ENCODE measurements around the gene WDR33. TPM values are rescaled to one million over a fixed set of nuclear protein-coding genes. Genes with fewer than 3 reads are reported as not detected.

Gene WDR33
- total RNA-seq, 1 experiment from 2014 or later: 61.1 TPM

- BruUV-seq (replicated peaks): no TSS peak
- no peak for DNase-seq
- H3K27me3 Mint-ChIP-seq (ENCODE audit: unreplicated experiment): peaks cover 86% of the 10 kb centered on the region
- intact Hi-C loops (cut with micrococcal nuclease; ENCODE audit: unreplicated experiment): no loop called here
- no peak overlapping the region for H3K4me3 Mint-ChIP-seq (ENCODE audit: low read depth, unreplicated experiment)
- CTCF ChIA-PET: no interaction called here
- no peaks in the 10 kb centered on the region for H3K9me3 Mint-ChIP-seq (ENCODE audit: low read depth, unreplicated experiment)
- H3K27ac Mint-ChIP-seq (ENCODE audit: unreplicated experiment): no peak overlapping the region
- no peaks in the 10 kb centered on the region for H3K36me3 Mint-ChIP-seq (ENCODE audit: insufficient read depth, unreplicated experiment)
- no peaks in the 10 kb centered on the region for H3K4me1 Mint-ChIP-seq (ENCODE audit: low read depth, unreplicated experiment)
- no peak for TF ChIP-seq CTCF (IDR thresholded peaks at IDR 0.05; ENCODE audit: unreplicated experiment)
These were observed 139.2 kb downstream of the WDR33 start for GRCh38 chr2:127671557-127672302.

- no peaks in the 10 kb centered on the region for H3K9me3 Mint-ChIP-seq (ENCODE audit: low read depth, unreplicated experiment)
- DNase-seq: no peak
- no peak overlapping the region for H3K4me3 Mint-ChIP-seq (ENCODE audit: low read depth, unreplicated experiment)
- H3K36me3 Mint-ChIP-seq (ENCODE audit: insufficient read depth, unreplicated experiment): no peaks in the 10 kb centered on the region
- no peak overlapping the region for H3K27ac Mint-ChIP-seq (ENCODE audit: unreplicated experiment)
- CTCF ChIA-PET: no interaction called here
- peaks cover 86% of the 10 kb centered on the region for H3K27me3 Mint-ChIP-seq (ENCODE audit: unreplicated experiment)
- intact Hi-C loops (cut with micrococcal nuclease; ENCODE audit: unreplicated experiment): no loop called here
- no TSS peak for BruUV-seq (replicated peaks)
- no peaks in the 10 kb centered on the region for H3K4me1 Mint-ChIP-seq (ENCODE audit: low read depth, unreplicated experiment)
- no peak for TF ChIP-seq CTCF (IDR thresholded peaks at IDR 0.05; ENCODE audit: unreplicated experiment)
These were observed 140.0 kb downstream of the WDR33 start for GRCh38 chr2:127670957-127671290.

GRCh38 chr2:127670055-127670956, 140.7 kb downstream of the WDR33 start:
- no peaks in the 10 kb centered on the region for H3K9me3 Mint-ChIP-seq (ENCODE audit: low read depth, unreplicated experiment)
- H3K4me3 Mint-ChIP-seq (ENCODE audit: low read depth, unreplicated experiment): no peak overlapping the region
- H3K27me3 Mint-ChIP-seq (ENCODE audit: unreplicated experiment): peaks cover 88% of the 10 kb centered on the region
- intact Hi-C loops (cut with micrococcal nuclease; ENCODE audit: unreplicated experiment): no loop called here
- no peak for DNase-seq
- no peak overlapping the region for H3K27ac Mint-ChIP-seq (ENCODE audit: unreplicated experiment)
- TF ChIP-seq CTCF (IDR thresholded peaks at IDR 0.05; ENCODE audit: unreplicated experiment): no peak
- no TSS peak for BruUV-seq (replicated peaks)
- CTCF ChIA-PET: no interaction called here
- H3K4me1 Mint-ChIP-seq (ENCODE audit: low read depth, unreplicated experiment): no peaks in the 10 kb centered on the region
- H3K36me3 Mint-ChIP-seq (ENCODE audit: insufficient read depth, unreplicated experiment): no peaks in the 10 kb centered on the region

- Mint-ChIP-seq H3K36me3 (ENCODE audit: insufficient read depth, unreplicated experiment) (no peaks in the 10 kb centered on the region), H3K4me3 (ENCODE audit: low read depth, unreplicated experiment) (no peak overlapping the region), H3K27me3 (ENCODE audit: unreplicated experiment) (peaks cover 90% of the 10 kb centered on the region), H3K4me1 (ENCODE audit: low read depth, unreplicated experiment) (no peaks in the 10 kb centered on the region), H3K9me3 (ENCODE audit: low read depth, unreplicated experiment) (no peaks in the 10 kb centered on the region), H3K27ac (ENCODE audit: unreplicated experiment) (no peak overlapping the region)
- TF ChIP-seq CTCF (IDR thresholded peaks at IDR 0.05; ENCODE audit: unreplicated experiment): no peak
- no TSS peak for BruUV-seq (replicated peaks)
- CTCF ChIA-PET: no interaction called here
- no peak for DNase-seq
- intact Hi-C loops (cut with micrococcal nuclease; ENCODE audit: unreplicated experiment): no loop called here
These were observed 141.9 kb downstream of the WDR33 start for GRCh38 chr2:127669056-127669455.
